Measurements from ENCODE around the gene FIBIN. TPM values are rescaled to one million over a fixed set of nuclear protein-coding genes. Genes with fewer than 3 reads are reported as not detected.

Gene FIBIN
- total RNA-seq, 3 donors from 2014 or later (not counting 1 experiment from before 2014, with no cell fraction given): not detected

GRCh38 chr11:27029966-27030365 is 36.1 kb downstream of the FIBIN start:
- no peaks in the 10 kb centered on the region for H3K4me1 ChIP-seq (ENCODE audit: control insufficient read depth, insufficient read depth, low read length)
- no peak for ATAC-seq
- Mint-ChIP-seq H3K36me3 (peaks cover 15% of the 10 kb centered on the region), H3K4me3 (no peak overlapping the region), H3K27ac (no peak overlapping the region), H3K9me3 (peaks cover 17 to 19% of the 10 kb centered on the region in 2 donors), H3K27me3 (ENCODE audit: low read depth in 2 of 2) (no peaks in the 10 kb centered on the region), H3K4me1 (no peaks in the 10 kb centered on the region)
- peaks cover 11% of the 10 kb centered on the region for H3K9me3 ChIP-seq (ENCODE audit: control insufficient read depth, insufficient read depth, low read length)
- TF ChIP-seq CTCF (IDR thresholded peaks at IDR 0.05): no peak
- no peak for DNase-seq
- H3K27ac ChIP-seq (ENCODE audit: low read length): no peak overlapping the region
- no CpG with 5 or more reads among the region's 1 CpG for WGBS (ENCODE audit: insufficient coverage)
- no peaks in the 10 kb centered on the region for H3K36me3 ChIP-seq (ENCODE audit: control insufficient read depth, insufficient read depth, low read length)
- no peak overlapping the region for H3K4me3 ChIP-seq (ENCODE audit: low read length)
- no peaks in the 10 kb centered on the region for H3K27me3 ChIP-seq (ENCODE audit: control insufficient read depth, insufficient read depth, low read length)
- intact Hi-C loops (cut with micrococcal nuclease): no loop called here

GRCh38 chr11:27031754-27032153 is 37.8 kb downstream of the FIBIN start:
- Mint-ChIP-seq H3K9me3 (peaks cover 22 to 23% of the 10 kb centered on the region in 2 donors), H3K4me3 (no peak overlapping the region), H3K4me1 (no peaks in the 10 kb centered on the region), H3K36me3 (peaks cover 16% of the 10 kb centered on the region), H3K27ac (no peak overlapping the region), H3K27me3 (ENCODE audit: low read depth in 2 of 2) (no peaks in the 10 kb centered on the region)
- intact Hi-C loops (cut with micrococcal nuclease): no loop called here
- no peaks in the 10 kb centered on the region for H3K36me3 ChIP-seq (ENCODE audit: control insufficient read depth, insufficient read depth, low read length)
- DNase-seq (no peak), ATAC-seq (no peak)
- H3K27ac ChIP-seq (ENCODE audit: low read length): no peak overlapping the region
- 69% methylated on average over 5 of the region's 5 CpGs for WGBS (ENCODE audit: insufficient coverage)
- H3K4me1 ChIP-seq (ENCODE audit: control insufficient read depth, insufficient read depth, low read length): no peaks in the 10 kb centered on the region
- H3K9me3 ChIP-seq (ENCODE audit: control insufficient read depth, insufficient read depth, low read length): peaks cover 11% of the 10 kb centered on the region
- no peak for TF ChIP-seq CTCF (IDR thresholded peaks at IDR 0.05)
- H3K27me3 ChIP-seq (ENCODE audit: control insufficient read depth, insufficient read depth, low read length): no peaks in the 10 kb centered on the region
- no peak overlapping the region for H3K4me3 ChIP-seq (ENCODE audit: low read length)

DNA sequence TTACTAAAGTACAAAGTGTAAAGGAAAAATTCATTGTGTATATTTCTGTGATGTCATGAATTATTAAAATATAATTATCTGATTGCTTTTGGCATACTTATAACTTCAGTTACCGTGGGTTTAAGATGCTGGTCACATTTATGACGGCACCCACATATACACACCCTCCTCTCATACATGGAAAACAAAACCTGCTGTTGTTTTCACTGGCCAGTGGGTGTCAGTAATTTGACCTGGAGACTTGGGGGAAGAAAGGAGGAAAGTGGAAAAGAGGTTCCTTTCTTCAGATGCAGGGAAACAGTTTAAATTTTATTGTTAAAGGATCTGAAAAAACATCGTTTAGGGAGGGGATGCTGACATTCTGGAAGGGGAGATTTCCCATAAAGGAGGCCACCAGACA is 46.0 kb downstream of the FIBIN start:
- DNase-seq: no peak
- no peaks in the 10 kb centered on the region for H3K27me3 Mint-ChIP-seq (ENCODE audit: low read depth in 2 of 2)
- H3K4me3 ChIP-seq (ENCODE audit: low read length): no peak overlapping the region
- no peak overlapping the region for H3K27ac Mint-ChIP-seq
- H3K4me3 Mint-ChIP-seq: no peak overlapping the region
- no peak for ATAC-seq
- no peaks in the 10 kb centered on the region for H3K27me3 ChIP-seq (ENCODE audit: control insufficient read depth, insufficient read depth, low read length)
- no peak for TF ChIP-seq CTCF (IDR thresholded peaks at IDR 0.05)
- no peaks in the 10 kb centered on the region for H3K4me1 ChIP-seq (ENCODE audit: control insufficient read depth, insufficient read depth, low read length)
- no peaks in the 10 kb centered on the region for H3K9me3 ChIP-seq (ENCODE audit: control insufficient read depth, insufficient read depth, low read length)
- 85% methylated on average over 1 of the region's 3 CpGs for WGBS (ENCODE audit: insufficient coverage)
- H3K4me1 Mint-ChIP-seq: no peaks in the 10 kb centered on the region
- no peaks in the 10 kb centered on the region for H3K36me3 ChIP-seq (ENCODE audit: control insufficient read depth, insufficient read depth, low read length)
- intact Hi-C loops (cut with micrococcal nuclease): no loop called here
- peaks cover 13 to 16% of the 10 kb centered on the region in 2 donors for H3K9me3 Mint-ChIP-seq
- H3K27ac ChIP-seq (ENCODE audit: low read length): no peak overlapping the region
- peaks cover 2% of the 10 kb centered on the region for H3K36me3 Mint-ChIP-seq

All from natural killer cell (primary cell).